Upper lobe of left lung (tissue), 4 donors: ENCODE results near the gene GLOD4.

Experiments
- CTCF ChIP-seq, 6 experiments: fragments of 450-650 bp in 4 of 6; fragments of 200-600 bp in 2 of 6; sonication (generic) in 2 of 6; IDR thresholded peaks; one replicate each; pipeline ENCODE4 v1.5.1; 2016 to 2019; ENCODE audit warnings: antibody characterized with exemption in 6 of 6
- EP300 ChIP-seq, 4 donors: sonication (generic); formaldehyde crosslinking; IDR thresholded peaks; one replicate each; pipeline ENCODE4 v1.5.1; 2017; ENCODE audit warnings: antibody characterized with exemption in 4 of 4, control low read depth in 2 of 4
- POLR2A ChIP-seq, 4 donors: fragments of 450-650 bp; IDR thresholded peaks; one replicate each; pipeline ENCODE4 v1.5.1; 2016 to 2017; ENCODE audit warnings: antibody characterized with exemption in 4 of 4, mild to moderate bottlenecking in 2 of 4
- POLR2AphosphoS5 ChIP-seq, 2 donors: sonication (generic); formaldehyde crosslinking; IDR thresholded peaks; one replicate each; pipeline ENCODE4 v1.5.1; 2017; ENCODE audit warnings: antibody characterized with exemption in 2 of 2

DNA sequence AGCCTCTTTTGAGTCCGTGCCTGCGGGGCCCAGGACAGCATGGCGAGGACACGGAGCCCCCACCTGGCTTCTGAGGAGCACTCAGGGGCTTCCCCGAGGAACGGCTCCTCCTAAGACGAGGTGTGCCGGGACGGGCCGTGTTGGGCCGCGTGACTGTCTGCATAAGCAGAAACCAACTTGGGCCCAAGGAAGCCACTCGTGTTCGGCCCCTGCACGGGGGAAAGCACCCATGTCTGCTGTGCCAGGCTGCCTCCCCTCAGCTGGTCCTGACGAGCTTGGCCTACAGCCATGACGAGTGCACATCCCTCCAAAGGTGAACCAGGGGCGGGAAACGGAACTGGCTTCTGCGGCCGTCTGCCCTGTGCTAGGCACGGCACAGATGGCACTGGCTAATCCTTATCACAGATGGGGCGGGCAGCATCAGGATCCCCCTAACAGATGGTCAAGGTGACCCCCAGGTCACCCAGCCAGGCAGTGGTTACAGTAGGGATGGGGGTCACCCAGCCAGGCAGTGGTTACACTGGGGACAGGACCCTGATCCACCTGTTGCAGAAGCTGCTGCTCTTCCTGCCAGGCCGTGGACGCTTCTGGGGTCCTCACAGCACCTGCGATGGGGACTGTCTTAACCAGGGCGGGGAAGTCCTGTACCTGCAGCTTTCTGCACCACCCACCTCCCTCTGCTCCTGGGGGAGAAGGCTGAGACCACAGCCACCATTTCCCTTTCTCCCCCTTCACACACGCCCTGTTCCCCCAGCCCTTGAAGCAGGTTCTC lies 25.6 kb upstream of the GLOD4 start:
- TF ChIP-seq CTCF (IDR thresholded peaks at IDR 0.05) (no peak), POLR2A (IDR thresholded peaks at IDR 0.05) (no peak), POLR2AphosphoS5 (IDR thresholded peaks at IDR 0.05) (no peak), EP300 (IDR thresholded peaks at IDR 0.05) (no peak)
